GM13976 (cell line): ENCODE measurements around the gene SLC17A3.

Experiments used
- DNase-seq: peaks from one replicate; pipeline ENCODE4 v3.0.0; 2012; ENCODE audit warnings: low spot score
- CTCF ChIP-seq: IDR thresholded peaks from 2 replicates; pipeline ENCODE4 v1.5.1; 2012; ENCODE audit warnings: borderline replicate concordance, mild to moderate bottlenecking; ENCODE audit not compliant: insufficient read depth; ENCODE audit errors: extremely low read depth, missing control alignments, control extremely low read depth
- in situ Hi-C: fragments of 300-500 bp; cut with MboI; formaldehyde crosslinking; loops from one replicate; pipeline ENCODE4 v1.12.0; 2022; ENCODE audit warnings: low sequenced_read_pairs, mixed read lengths, inconsistent platforms; ENCODE audit not compliant: unreplicated experiment

The SLC17A3 gene

GRCh38 chr6:25869840-25870239 is 4.2 kb downstream of the SLC17A3 start:
- DNase-seq, result no peak
- no peak for TF ChIP-seq CTCF
- in situ Hi-C loops, result no loop called here

DNA sequence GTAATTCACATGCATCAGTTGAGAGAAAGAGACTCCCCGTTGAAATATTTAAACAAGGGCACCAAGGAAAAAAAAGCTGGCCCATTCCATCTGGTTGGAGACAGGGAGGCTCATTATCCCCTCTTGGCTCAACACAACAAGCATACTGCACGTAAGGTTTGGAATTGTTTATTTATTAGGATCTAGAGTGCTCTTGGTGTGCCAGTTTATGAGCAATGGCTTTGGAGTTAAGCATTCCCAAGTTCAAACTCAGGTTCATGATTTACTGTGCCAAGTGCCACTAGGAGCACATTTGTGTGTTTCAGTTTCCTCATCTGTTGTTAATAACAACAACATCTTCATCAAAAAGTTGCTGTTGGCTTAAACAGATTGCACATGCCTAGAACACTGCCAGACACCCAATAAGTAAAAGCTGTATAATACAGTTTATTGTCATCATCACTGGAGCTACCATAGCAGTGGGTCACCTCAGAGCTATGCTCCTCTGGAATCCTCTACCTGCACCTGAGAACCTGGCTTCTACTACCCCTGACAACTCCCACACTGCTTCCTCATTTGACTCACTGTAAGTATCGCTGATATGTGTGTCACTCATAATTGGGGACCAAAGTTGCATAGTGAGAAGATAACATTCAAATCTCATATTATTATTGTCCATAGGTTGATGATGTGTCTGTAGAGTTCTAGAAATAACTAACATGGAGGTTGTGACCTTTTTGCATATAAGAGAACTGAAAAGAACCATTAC is 5.4 kb downstream of the SLC17A3 start:
- in situ Hi-C loops, result no loop called here
- DNase-seq, result no peak
- TF ChIP-seq CTCF, result no peak

DNA sequence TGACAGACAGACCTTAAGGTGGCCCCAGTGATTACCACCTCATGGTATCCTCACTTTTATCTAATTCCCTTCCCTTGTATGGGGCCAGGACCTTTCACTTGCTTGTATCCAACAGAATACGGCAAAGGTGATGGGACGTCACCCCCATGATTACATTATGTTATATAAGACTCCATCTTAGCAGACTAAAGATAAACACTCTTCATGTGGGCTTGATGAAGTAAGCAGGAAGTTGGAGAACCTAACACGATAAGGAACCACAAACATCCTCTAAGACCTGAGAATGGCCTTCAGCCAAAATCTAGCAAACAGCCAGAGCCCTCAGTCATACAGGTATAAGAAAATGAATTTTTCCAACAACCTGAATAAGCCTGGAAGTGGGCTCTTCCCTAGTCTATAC is 8.0 kb downstream of the SLC17A3 start:
- DNase-seq, result no peak
- TF ChIP-seq CTCF, result no peak

GRCh38 chr6:25863360-25863759 is 10.7 kb downstream of the SLC17A3 start:
- no peak for DNase-seq
- in situ Hi-C loops, result no loop called here
- no peak for TF ChIP-seq CTCF

More for the DNA sequence above, 8.0 kb downstream of the SLC17A3 start:
- in situ Hi-C loops, result no loop called here

- in situ Hi-C loops, result no loop called here
- TF ChIP-seq CTCF, result no peak
- no peak for DNase-seq
These were observed 11.8 kb downstream of the SLC17A3 start for GRCh38 chr6:25862199-25862598.

DNA sequence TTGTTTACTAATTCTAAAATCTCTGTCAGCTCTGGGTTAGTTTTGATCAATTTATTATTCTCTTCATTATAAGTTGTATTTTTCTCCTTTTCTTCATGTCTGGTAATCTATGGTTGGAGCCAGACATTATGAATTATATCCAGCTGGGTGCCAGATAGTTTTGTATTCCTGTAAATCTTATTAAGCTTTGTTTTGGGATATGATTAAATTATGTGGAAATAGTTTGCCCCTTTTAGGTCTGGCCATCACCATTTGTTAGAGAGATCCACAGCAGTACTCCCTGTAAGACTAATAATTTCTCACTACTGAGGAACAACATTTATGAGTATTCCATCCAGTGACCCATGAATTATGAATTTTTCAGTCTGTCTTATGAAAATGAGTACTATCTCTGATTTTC is 21.3 kb downstream of the SLC17A3 start:
- no peak for DNase-seq
- in situ Hi-C loops, result no loop called here
- TF ChIP-seq CTCF, result no peak
